ENCODE data around the gene IFNL1.

DNA sequence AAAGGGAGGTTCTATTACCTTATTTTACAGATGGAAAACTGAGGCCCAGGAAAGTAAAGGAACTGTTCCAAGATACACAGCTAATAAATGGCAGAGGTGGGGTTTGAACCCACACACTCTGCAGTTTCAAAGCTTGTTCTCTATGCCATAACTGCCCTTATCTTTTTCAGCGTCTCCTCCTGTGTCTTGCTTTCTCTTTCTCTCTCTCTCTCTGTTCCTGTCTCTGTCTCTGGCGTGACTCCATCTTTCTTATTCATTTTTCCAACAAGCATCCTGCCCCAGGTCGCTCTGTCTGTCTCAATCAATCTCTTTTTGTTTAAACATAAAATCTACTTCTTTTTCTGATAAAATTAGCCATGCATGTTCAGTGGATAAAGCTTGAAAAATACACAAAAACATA lies 44.4 kb upstream of the IFNL1 start:
- no peak for TF ChIP-seq CTCF (IDR thresholded peaks at IDR 0.05)
- no peak for TF ChIP-seq POLR2A (IDR thresholded peaks at IDR 0.05)
- no peak for TF ChIP-seq EP300 (IDR thresholded peaks at IDR 0.05)

All from tibial nerve (tissue), 4 donors.